Aorta (tissue), 5 donors: ENCODE data around the gene TMEM181. TPM values are rescaled to one million over a fixed set of nuclear protein-coding genes. Genes with fewer than 3 reads are reported as not detected.

ENCODE experiments used
- ATAC-seq: fragments of 200-7000 bp; cut with Tn5 transposase; one replicate; pipeline ENCODE4 v1.9.1; 2022; ENCODE audit warnings: moderate library complexity; ENCODE audit not compliant: low FRiP score
- DNase-seq, 2 donors: peaks; one replicate each; pipeline ENCODE4 v3.0.0-alpha.2; 2020
- H3K27ac ChIP-seq, 2 donors: one replicate each; pipeline ENCODE4 v1.5.1; 2013; ENCODE audit warnings: low read length in 2 of 2, mild to moderate bottlenecking in 2 of 2, moderate library complexity in 2 of 2, control low read depth in 1 of 2, inconsistent platforms in 1 of 2, low read depth in 1 of 2
- H3K27me3 ChIP-seq, 2 donors: one replicate each; pipeline ENCODE4 v1.6.1; 2013; ENCODE audit warnings: control low read depth in 1 of 2, low read length in 1 of 2, mild to moderate bottlenecking in 1 of 2, moderate library complexity in 1 of 2; ENCODE audit not compliant: insufficient read depth in 2 of 2, control insufficient read depth in 1 of 2
- H3K36me3 ChIP-seq, 2 donors: one replicate each; pipeline ENCODE4 v1.6.1; 2013; ENCODE audit warnings: control low read depth in 1 of 2, low read length in 1 of 2, mild to moderate bottlenecking in 1 of 2; ENCODE audit not compliant: insufficient read depth in 2 of 2, control insufficient read depth in 1 of 2
- H3K4me1 ChIP-seq, 2 donors: one replicate each; pipeline ENCODE4 v1.6.1; 2013; ENCODE audit warnings: low read length in 2 of 2, control low read depth in 1 of 2, mild to moderate bottlenecking in 1 of 2, moderate library complexity in 1 of 2; ENCODE audit not compliant: insufficient read depth in 2 of 2, control insufficient read depth in 1 of 2
- H3K4me3 ChIP-seq, 2 donors: one replicate each; pipeline ENCODE4 v1.5.1; 2013; ENCODE audit warnings: low read length in 2 of 2, control low read depth in 1 of 2, mild to moderate bottlenecking in 1 of 2
- H3K9me3 ChIP-seq: one replicate; pipeline ENCODE4 v1.6.1; 2013; ENCODE audit warnings: mild to moderate bottlenecking, low read length; ENCODE audit not compliant: control insufficient read depth
- WGBS, 2 donors: extraction: QIAGEN DNeasy Blood & Tissue Kit; methylation state at CpG; one replicate each; pipeline ENCODE4 v1.1.7; 2013; 5-methylcytosine and 5-hydroxymethylcytosine counted together
- intact Hi-C, 2 donors: fragments of 100-400 bp; cut with DNase I; formaldehyde crosslinking; loops; one replicate each; pipeline versions ENCODE4 v1.14.2 to v1.15.0; 2022
- polyA plus RNA-seq, 2 donors: library from polyadenylated mRNA; stranded (reverse); fragments of 200-250 nt; gene quantifications; one replicate each; pipeline ENCODE4 v1.2.3, GENCODE V29; 2013
- total RNA-seq, 2 donors: library from RNA; stranded (reverse); fragmentation: NEBNext Ultra II Directional; extraction: Animal tissue kit (Norgen Biotek cat#: 25700); gene quantifications; one replicate each; pipeline ENCODE4 v1.2.1, GENCODE V29; 2021
- donor health status: healthy with polysubstance abuse.
- donor health status: Bipolar disorder and iron deficiency.
- donor health status: DM: no; HTN: no; CAD: no.
- donor health status: DM: no; HTN: no; CAD: no.
- donor health status: DM: yes; HTN: yes; CAD: no.

TMEM181 gene
- total and polyA plus RNA-seq, 4 donors: 7.4 to 25.9 (median 17.9) TPM

GRCh38 chr6:158572653-158573541 is 13.0 kb downstream of the TMEM181 start:
- H3K4me3 ChIP-seq: no peak overlapping the region
- H3K4me1 ChIP-seq: no peaks in the 10 kb centered on the region
- intact Hi-C loops: no loop called here
- WGBS, 2 donors: 96% methylated on average over 26 to 28 of the region's 28 CpGs
- no peak for ATAC-seq
- no peaks in the 10 kb centered on the region for H3K36me3 ChIP-seq
- DNase-seq: no peak
- H3K9me3 ChIP-seq: no peaks in the 10 kb centered on the region
- H3K27ac ChIP-seq: no peak overlapping the region
- no peaks in the 10 kb centered on the region for H3K27me3 ChIP-seq

DNA sequence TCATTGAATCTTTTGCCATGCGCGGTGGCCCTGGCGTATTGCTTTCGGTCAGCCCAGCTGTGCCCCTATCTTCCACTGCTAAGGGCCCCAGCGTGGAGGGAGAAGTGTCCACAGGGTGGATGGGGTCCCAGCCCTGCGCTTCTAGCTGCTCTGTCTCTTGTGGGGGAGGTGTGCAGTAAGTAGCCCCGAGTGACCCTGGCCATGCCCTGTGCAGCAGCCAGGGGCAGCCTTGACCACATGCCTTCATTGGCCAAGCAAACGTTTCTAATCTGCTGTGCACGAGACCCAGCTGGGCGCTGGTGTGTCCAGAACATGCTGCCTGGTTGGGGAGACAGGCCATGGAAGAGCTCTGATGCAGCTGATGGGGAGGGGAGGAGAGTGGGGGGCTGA is 13.6 kb downstream of the TMEM181 start:
- no peak for DNase-seq
- H3K36me3 ChIP-seq: no peaks in the 10 kb centered on the region
- no peaks in the 10 kb centered on the region for H3K4me1 ChIP-seq
- no peak for ATAC-seq
- H3K4me3 ChIP-seq: no peak overlapping the region
- H3K27ac ChIP-seq: no peak overlapping the region
- 88 to 89% methylated on average over 10 of the region's 10 CpGs for WGBS, 2 donors
- no peaks in the 10 kb centered on the region for H3K27me3 ChIP-seq
- H3K9me3 ChIP-seq: no peaks in the 10 kb centered on the region
- intact Hi-C loops: no loop called here

GRCh38 chr6:158574800-158575199 is 14.9 kb downstream of the TMEM181 start:
- H3K4me1 ChIP-seq: no peaks in the 10 kb centered on the region
- H3K9me3 ChIP-seq: no peaks in the 10 kb centered on the region
- no peak for DNase-seq
- no peak overlapping the region for H3K27ac ChIP-seq
- no peaks in the 10 kb centered on the region for H3K36me3 ChIP-seq
- no peak overlapping the region for H3K4me3 ChIP-seq
- intact Hi-C loops: no loop called here
- H3K27me3 ChIP-seq: no peaks in the 10 kb centered on the region
- WGBS, 2 donors: 73 to 81% methylated on average over 3 of the region's 3 CpGs
- ATAC-seq: no peak

DNA sequence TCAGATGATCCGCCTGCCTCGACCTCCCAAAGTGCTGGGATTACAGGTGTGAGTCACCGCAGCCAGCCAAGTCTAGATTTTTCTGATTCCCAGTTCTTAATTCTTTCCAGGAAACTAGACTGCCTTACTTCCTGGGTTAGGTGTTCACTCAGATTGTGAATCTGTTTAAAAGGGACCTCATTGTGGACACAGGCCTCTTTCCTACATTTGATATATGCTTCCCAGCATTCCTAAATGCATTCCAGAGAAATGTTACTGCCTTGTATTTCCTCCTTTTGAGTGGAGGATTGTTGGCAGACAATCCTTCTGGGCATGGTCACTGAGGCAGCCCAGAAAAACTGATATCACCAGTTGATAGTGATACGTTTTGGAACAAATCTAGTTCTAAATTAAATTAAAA is 15.7 kb downstream of the TMEM181 start:
- no peaks in the 10 kb centered on the region for H3K27me3 ChIP-seq
- no peaks in the 10 kb centered on the region for H3K36me3 ChIP-seq
- intact Hi-C loops: no loop called here
- no peaks in the 10 kb centered on the region for H3K9me3 ChIP-seq
- no peak for DNase-seq
- no peak for ATAC-seq
- WGBS, 2 donors: 37 to 64% methylated on average over 4 of the region's 4 CpGs
- no peak overlapping the region for H3K4me3 ChIP-seq
- no peaks in the 10 kb centered on the region for H3K4me1 ChIP-seq
- no peak overlapping the region for H3K27ac ChIP-seq

- H3K9me3 ChIP-seq: no peaks in the 10 kb centered on the region
- no peak for ATAC-seq
- no peaks in the 10 kb centered on the region for H3K27me3 ChIP-seq
- 91 to 94% methylated on average over 8 of the region's 8 CpGs for WGBS, 2 donors
- no peak overlapping the region for H3K4me3 ChIP-seq
- intact Hi-C loops: no loop called here
- no peak for DNase-seq
- H3K4me1 ChIP-seq: no peaks in the 10 kb centered on the region
- no peak overlapping the region for H3K27ac ChIP-seq
- H3K36me3 ChIP-seq: peaks cover 4 to 12% of the 10 kb centered on the region in 2 donors
Measured at GRCh38 chr6:158584236-158584651, 24.4 kb downstream of the TMEM181 start.

DNA sequence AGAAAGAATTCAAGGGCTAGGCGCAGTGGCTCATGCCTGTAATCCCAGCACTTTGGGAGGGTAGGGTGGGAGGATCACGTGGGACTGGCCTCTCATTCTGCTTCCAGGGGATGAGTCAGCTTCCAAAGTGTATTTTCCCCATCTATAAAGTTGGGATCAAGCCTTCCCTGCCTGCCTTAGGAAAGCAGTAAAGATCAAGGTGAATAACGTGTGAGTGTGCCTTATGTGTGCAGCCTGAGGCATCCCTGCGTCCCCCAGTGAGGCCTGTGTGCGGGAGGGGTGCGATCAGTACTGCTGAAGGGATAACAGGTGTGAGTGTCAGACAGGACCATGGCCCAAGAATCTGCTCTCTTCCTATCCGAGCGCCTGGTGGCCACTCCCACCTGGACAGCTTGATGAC is 26.8 kb downstream of the TMEM181 start:
- intact Hi-C loops: no loop called here
- no peak for DNase-seq
- 98% methylated on average over 8 of the region's 8 CpGs for WGBS, 2 donors
- ATAC-seq: no peak
- no peak overlapping the region for H3K4me3 ChIP-seq
- no peak overlapping the region for H3K27ac ChIP-seq
- no peaks in the 10 kb centered on the region for H3K9me3 ChIP-seq
- peaks cover 4 to 12% of the 10 kb centered on the region in 2 donors for H3K36me3 ChIP-seq
- H3K27me3 ChIP-seq: no peaks in the 10 kb centered on the region
- no peaks in the 10 kb centered on the region for H3K4me1 ChIP-seq

DNA sequence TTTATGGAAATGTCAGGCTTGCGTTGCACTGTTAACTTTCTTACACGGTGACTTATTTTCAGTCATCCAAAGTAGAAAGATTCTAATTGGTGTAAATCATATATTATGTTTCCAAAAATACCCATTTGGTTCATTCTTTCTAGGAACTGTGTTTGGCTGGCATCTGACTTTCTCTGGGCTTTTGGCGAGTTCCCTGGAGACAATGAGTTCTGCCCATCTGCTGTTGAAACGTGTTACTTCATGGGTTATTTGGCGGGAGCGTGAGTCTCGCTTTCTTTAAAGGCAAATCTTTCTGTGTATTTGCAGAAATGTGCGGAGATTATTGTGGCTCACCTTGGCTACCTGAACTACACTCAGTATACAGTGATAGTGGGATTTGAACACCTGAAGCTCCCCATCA is 29.5 kb downstream of the TMEM181 start:
- no peak for ATAC-seq
- Histone ChIP-seq H3K27ac (no peak overlapping the region), H3K4me1 (no peaks in the 10 kb centered on the region), H3K4me3 (no peak overlapping the region), H3K27me3 (no peaks in the 10 kb centered on the region), H3K9me3 (no peaks in the 10 kb centered on the region), H3K36me3 (peaks cover 4 to 14% of the 10 kb centered on the region in 2 donors)
- 8 to 17% methylated on average over 8 of the region's 8 CpGs for WGBS, 2 donors
- DNase-seq: no peak
- intact Hi-C loops: no loop called here

GRCh38 chr6:158591134-158591809 is 31.4 kb downstream of the TMEM181 start:
- ATAC-seq (no peak), DNase-seq (no peak)
- 90 to 92% methylated on average over 7 of the region's 7 CpGs for WGBS, 2 donors
- H3K4me1 ChIP-seq: no peaks in the 10 kb centered on the region
- H3K4me3 ChIP-seq: no peak overlapping the region
- intact Hi-C loops: no loop called here
- H3K27ac ChIP-seq: no peak overlapping the region
- H3K36me3 ChIP-seq: peaks cover 0 to 4% of the 10 kb centered on the region in 2 donors
- no peaks in the 10 kb centered on the region for H3K27me3 ChIP-seq
- H3K9me3 ChIP-seq: no peaks in the 10 kb centered on the region

- DNase-seq (no peak), ATAC-seq (no peak)
- intact Hi-C loops: no loop called here
- Histone ChIP-seq H3K4me3 (no peak overlapping the region), H3K36me3 (peaks cover 0 to 2% of the 10 kb centered on the region in 2 donors), H3K27ac (no peak overlapping the region), H3K4me1 (no peaks in the 10 kb centered on the region), H3K9me3 (no peaks in the 10 kb centered on the region), H3K27me3 (no peaks in the 10 kb centered on the region)
- WGBS, 2 donors: 93 to 96% methylated on average over 4 of the region's 4 CpGs
Measured at GRCh38 chr6:158591810-158592209, 31.9 kb downstream of the TMEM181 start.
